Endothelial cell of umbilical vein (primary cell): ENCODE data around the gene ARHGEF11. TPM values are rescaled to one million over a fixed set of nuclear protein-coding genes. Genes with fewer than 3 reads are reported as not detected.

Experiments used
- BruUV-seq: library from RNA; stranded (reverse); fragments of 400-500 nt; replicated peaks from 2 replicates; lab custom pipeline; 2021; lab: Mats Ljungman, UMichigan
- CTCF ChIA-PET: fragments of 300-600, 350-600 bp; sonication (Branson Sonifier 250); formaldehyde crosslinking; loops from one replicate; lab custom pipeline; 2021; ENCODE audit warnings: antibody characterized with exemption, inconsistent platforms; lab: Charles Lee
- POLR2A ChIA-PET: fragments of 300-600, 350-600 bp; sonication (Branson Sonifier 250); formaldehyde crosslinking; loops from one replicate; lab custom pipeline; 2021; ENCODE audit warnings: antibody characterized with exemption, inconsistent platforms; lab: Charles Lee
- DNase-seq: peaks from one replicate; pipeline ENCODE4 v3.0.0-alpha.2; 2011; ENCODE audit warnings: low read depth, low spot score
- FAIRE-seq: peaks from 2 replicates; lab custom pipeline; 2011; peaks lifted over from hg19 to GRCh38; lab: Jason Lieb, UNC
- H2AFZ ChIP-seq: 2 replicates; pipeline ENCODE4 v1.6.0; 2012; ENCODE audit warnings: low read depth, low read length, control low read depth, inconsistent platforms
- H3K27ac ChIP-seq: 2 replicates; pipeline ENCODE4 v1.5.1; 2011; ENCODE audit warnings: low read depth, mild to moderate bottlenecking, control low read depth, low read length, moderate library complexity; ENCODE audit not compliant: insufficient read depth
- H3K27me3 ChIP-seq, 2 experiments: 2 replicates each; pipeline versions ENCODE4 v1.6.0 to v1.6.1; 2011; ENCODE audit warnings: low read length in 2 of 2, mixed read lengths in 1 of 2; ENCODE audit not compliant: control insufficient read depth in 2 of 2, insufficient read depth in 2 of 2
- H3K36me3 ChIP-seq, 2 experiments: 2 replicates in 1 of 2; 3 replicates in 1 of 2; pipeline ENCODE4 v1.5.1; 2011; ENCODE audit warnings: low read length in 2 of 2, mild to moderate bottlenecking in 1 of 2, moderate library complexity in 1 of 2; ENCODE audit not compliant: control insufficient read depth in 2 of 2, insufficient read depth in 2 of 2; ENCODE audit errors: extremely low read depth in 1 of 2
- H3K4me1 ChIP-seq: 3 replicates; pipeline ENCODE4 v1.5.1; 2011; ENCODE audit warnings: mild to moderate bottlenecking, low read length; ENCODE audit not compliant: control insufficient read depth, insufficient read depth; ENCODE audit errors: extremely low read depth
- H3K4me2 ChIP-seq: 2 replicates; pipeline ENCODE4 v1.6.1; 2011; ENCODE audit warnings: low read length, control low read depth, mixed read lengths; ENCODE audit not compliant: insufficient read depth
- H3K4me3 ChIP-seq, 3 experiments: fragments of 200-600 bp in 1 of 3; sonication (generic), shearing (Covaris generic) in 1 of 3; replicated peaks in 1 of 3; 2 replicates each; pipeline ENCODE4 v1.5.1; 2011 to 2016; ENCODE audit warnings: control low read depth in 3 of 3, low read length in 3 of 3, mild to moderate bottlenecking in 2 of 3, inconsistent platforms in 1 of 3, low read depth in 1 of 3, moderate library complexity in 1 of 3; ENCODE audit not compliant: insufficient read depth in 1 of 3
- H3K79me2 ChIP-seq: 2 replicates; pipeline ENCODE4 v1.6.0; 2012; ENCODE audit warnings: low read length, inconsistent platforms; ENCODE audit not compliant: control insufficient read depth, insufficient read depth
- H3K9ac ChIP-seq: replicated peaks from 2 replicates; pipeline ENCODE3; 2011; ENCODE audit warnings: low read length, control low read depth; ENCODE audit not compliant: insufficient read depth; ENCODE audit errors: extremely low read depth
- H3K9me1 ChIP-seq: replicated peaks from 3 replicates; pipeline ENCODE4 v1.6.0; 2011; ENCODE audit warnings: mild to moderate bottlenecking, low read length; ENCODE audit not compliant: control insufficient read depth, insufficient read depth; ENCODE audit errors: extremely low read depth
- H3K9me3 ChIP-seq: replicated peaks from 2 replicates; pipeline ENCODE4 v1.5.1; 2012; ENCODE audit warnings: low read length, inconsistent platforms; ENCODE audit not compliant: control insufficient read depth, insufficient read depth
- H4K20me1 ChIP-seq: replicated peaks from 2 replicates; pipeline ENCODE3; 2011; ENCODE audit warnings: mild to moderate bottlenecking, low read length; ENCODE audit not compliant: control insufficient read depth, insufficient read depth; ENCODE audit errors: extremely low read depth
- CTCF ChIP-seq, 2 donors: IDR thresholded peaks; 1 replicate in 1 of 2; 2 replicates in 1 of 2; pipeline ENCODE4 v1.5.1; 2011; ENCODE audit warnings: low read length in 2 of 2, mild to moderate bottlenecking in 2 of 2, moderate library complexity in 2 of 2, control low read depth in 1 of 2, inconsistent platforms in 1 of 2, low read depth in 1 of 2; ENCODE audit not compliant: insufficient read depth in 1 of 2; ENCODE audit errors: extremely low read depth in 1 of 2
- EZH2 ChIP-seq: IDR thresholded peaks from 2 replicates; pipeline ENCODE4 v1.6.1; 2012; ENCODE audit warnings: borderline replicate concordance, low read depth, mild to moderate bottlenecking, moderate library complexity, low read length, inconsistent platforms; ENCODE audit not compliant: severe bottlenecking
- FOS ChIP-seq: IDR thresholded peaks from 2 replicates; pipeline ENCODE4 v1.6.1; 2011; ENCODE audit warnings: mild to moderate bottlenecking, low read length, moderate library complexity, borderline replicate concordance; ENCODE audit not compliant: insufficient read depth
- GATA2 ChIP-seq: IDR thresholded peaks from 2 replicates; pipeline ENCODE4 v1.7.0; 2011; ENCODE audit warnings: low read depth, mild to moderate bottlenecking, moderate library complexity, mixed read lengths, low read length; ENCODE audit not compliant: insufficient read length, insufficient read depth
- JUN ChIP-seq: IDR thresholded peaks from 2 replicates; pipeline ENCODE4 v1.6.1; 2011; ENCODE audit warnings: borderline replicate concordance, low read depth; ENCODE audit not compliant: insufficient read length, insufficient read depth
- MAX ChIP-seq: IDR thresholded peaks from 2 replicates; pipeline ENCODE4 v1.6.1; 2011; ENCODE audit not compliant: insufficient read depth, insufficient read length
- MYC ChIP-seq: IDR thresholded peaks from one replicate; pipeline ENCODE4 v1.6.1; 2011; ENCODE audit warnings: mild to moderate bottlenecking, low read depth, low read length
- POLR2A ChIP-seq: IDR thresholded peaks from 2 replicates; pipeline ENCODE4 v1.6.1; 2012; ENCODE audit warnings: low read depth, mild to moderate bottlenecking, control low read depth, low read length
- POLR2AphosphoS5 ChIP-seq: IDR thresholded peaks from 2 replicates; pipeline ENCODE4 v1.6.1; 2012; ENCODE audit warnings: low read depth, mild to moderate bottlenecking, control low read depth, low read length, moderate library complexity; ENCODE audit not compliant: insufficient read depth
- dilution Hi-C: fragments of 300-500 bp; cut with MboI; formaldehyde crosslinking; loops from one replicate; pipeline ENCODE4 v1.15.0; 2019; ENCODE audit warnings: low sequenced_read_pairs; ENCODE audit not compliant: extremely low pct_ligation_motif_present
- intact Hi-C: fragments of 100-400 bp; cut with micrococcal nuclease; formaldehyde crosslinking; loops from one replicate; pipeline ENCODE4 v1.10.0; 2022
- polyA plus RNA-seq, 4 experiments: library from polyadenylated mRNA; depleted of rRNA in 3 of 4; stranded (reverse) in 3 of 4; unstranded in 1 of 4; fragments of >200 nt; gene quantifications; 2 replicates each; pipeline versions ENCODE4 v1.2.1 to v1.2.3, GENCODE V29; 2011 to 2012; ENCODE audit warnings: missing spikeins in 1 of 4
- total RNA-seq: library from RNA; stranded (reverse); gene quantifications from 2 replicates; pipeline ENCODE4 v1.2.3, GENCODE V29; 2021

The ARHGEF11 gene
- total and polyA plus RNA-seq, 2 donors (not counting 3 experiments of a cell fraction or from before 2014, with no cell fraction given), result 18.2 to 28.0 TPM

- no peak for FAIRE-seq
- intact Hi-C loops, result no loop called here
- no peaks in the 10 kb centered on the region for H3K27me3 ChIP-seq
- H3K36me3 ChIP-seq, result no peaks in the 10 kb centered on the region
- no peak overlapping the region for H3K4me2 ChIP-seq
- peaks cover 11% of the 10 kb centered on the region for H3K4me1 ChIP-seq
- H4K20me1 ChIP-seq, result no peaks in the 10 kb centered on the region
- H3K9me1 ChIP-seq, result no peaks in the 10 kb centered on the region
- POLR2A ChIA-PET, result no interaction called here
- dilution Hi-C loops, result no loop called here
- no peaks in the 10 kb centered on the region for H3K9me3 ChIP-seq
- no peak overlapping the region for H2AFZ ChIP-seq
- no peak for DNase-seq
- TF ChIP-seq GATA2, result no peak
- TF ChIP-seq POLR2AphosphoS5, result no peak
- no peak for TF ChIP-seq EZH2
- no peak for TF ChIP-seq CTCF (IDR thresholded peaks at IDR 0.05; ENCODE audit: extremely low read depth in 1 of 2, insufficient read depth in 1 of 2, low read depth in 1 of 2, low read length in 2 of 2)
- TF ChIP-seq JUN, result no peak
- no peak for TF ChIP-seq FOS
- TF ChIP-seq MAX, result no peak
- no peak for TF ChIP-seq MYC
- TF ChIP-seq POLR2A, result no peak
- H3K79me2 ChIP-seq, result peaks cover 5% of the 10 kb centered on the region
- no peak overlapping the region for H3K27ac ChIP-seq
- no peak overlapping the region for H3K9ac ChIP-seq
- no TSS peak for BruUV-seq
- H3K4me3 ChIP-seq, result no peak overlapping the region
- CTCF ChIA-PET, result interaction anchor here (0.8 to 1.5 kb wide), 2 partner anchors 67 to 84 kb away, joined by 5 to 6 read pairs; no protein-coding TSS in a partner anchor
These were observed 38.9 kb downstream of the ARHGEF11 start for GRCh38 chr1:157006676-157007075.
